Activated CD8-positive, alpha-beta memory T cell treated with anti-CD3 and anti-CD28 coated beads, Interleukin-2, amount 50 U/mL, for 48 hours (primary cell): ENCODE measurements around the gene IPO8.
"Not testable (repeated sequence)": the region's sequence is repeated elsewhere in the genome, so short reads cannot be mapped to it uniquely, and the experiment has no call there.

Experiments used
- DNase-seq: peaks from one replicate; pipeline ENCODE4 v3.0.0-alpha.2; 2020

Gene IPO8

DNA sequence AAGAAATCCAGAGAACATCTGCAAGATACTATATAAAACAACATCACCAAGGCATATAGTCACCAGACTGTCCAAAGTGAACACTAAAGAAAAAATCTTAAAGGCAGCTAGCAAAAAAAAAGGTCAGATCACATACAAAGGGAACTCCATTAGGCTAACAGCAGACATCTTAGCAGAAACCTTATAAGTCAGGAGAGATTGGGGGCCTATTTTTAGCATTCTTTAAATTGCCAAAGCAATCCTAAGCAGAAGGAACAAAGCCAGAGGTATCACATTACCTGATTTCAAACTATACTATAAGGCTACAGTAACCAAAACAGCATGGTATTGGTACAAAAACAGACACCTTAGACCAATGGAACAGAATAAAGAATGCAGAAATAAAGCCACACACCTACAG is 92.5 kb downstream of the IPO8 start:
- DNase-seq = no peak

DNA sequence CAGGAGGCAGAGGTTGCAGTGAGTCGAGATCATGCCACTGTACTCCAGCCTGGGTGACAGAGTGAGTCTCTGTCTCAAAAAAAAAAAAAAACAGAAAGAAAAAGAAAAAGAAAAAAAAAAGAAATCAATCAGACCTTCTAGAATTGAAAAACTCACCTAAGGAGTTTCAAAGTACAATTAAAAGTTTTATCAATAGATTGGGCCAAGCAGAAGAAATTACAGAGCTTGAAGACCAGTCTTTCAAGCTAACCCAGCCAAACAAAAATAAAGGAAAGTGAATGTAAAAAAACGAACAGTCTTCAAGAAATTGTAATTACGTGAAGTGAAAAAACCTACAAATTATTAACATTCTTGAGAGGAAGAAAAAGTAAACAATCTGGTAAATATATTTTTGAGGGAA is 93.0 kb downstream of the IPO8 start:
- DNase-seq = no peak

- no peak for DNase-seq
These were observed 96.1 kb downstream of the IPO8 start for GRCh38 chr12:30599608-30600007.

DNA sequence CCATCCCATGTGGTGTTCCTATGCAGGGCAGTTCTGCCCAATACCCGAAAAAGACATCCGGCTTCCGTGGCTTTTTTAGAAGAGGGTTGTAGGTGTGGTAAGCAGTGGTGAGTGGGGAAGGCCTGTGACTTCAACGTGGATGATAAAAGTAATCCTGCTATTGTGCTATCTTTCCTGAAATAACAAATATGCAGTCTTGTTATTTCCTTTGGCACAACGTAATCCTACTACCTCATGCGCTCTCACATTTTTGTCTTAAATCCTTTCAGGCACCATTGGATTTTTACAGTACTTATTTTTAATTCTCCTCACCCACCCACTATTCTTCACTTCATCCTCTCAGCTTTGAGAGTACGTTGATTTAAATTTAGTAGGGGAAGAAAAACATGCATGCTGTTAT is 96.8 kb downstream of the IPO8 start:
- DNase-seq = no peak

GRCh38 chr12:30595742-30596141 is 99.9 kb downstream of the IPO8 start:
- no peak for DNase-seq

GRCh38 chr12:30594509-30594908 is 101.2 kb downstream of the IPO8 start:
- DNase-seq = no peak

GRCh38 chr12:30588572-30588971 is 107.1 kb downstream of the IPO8 start:
- not testable (repeated sequence) for DNase-seq

DNA sequence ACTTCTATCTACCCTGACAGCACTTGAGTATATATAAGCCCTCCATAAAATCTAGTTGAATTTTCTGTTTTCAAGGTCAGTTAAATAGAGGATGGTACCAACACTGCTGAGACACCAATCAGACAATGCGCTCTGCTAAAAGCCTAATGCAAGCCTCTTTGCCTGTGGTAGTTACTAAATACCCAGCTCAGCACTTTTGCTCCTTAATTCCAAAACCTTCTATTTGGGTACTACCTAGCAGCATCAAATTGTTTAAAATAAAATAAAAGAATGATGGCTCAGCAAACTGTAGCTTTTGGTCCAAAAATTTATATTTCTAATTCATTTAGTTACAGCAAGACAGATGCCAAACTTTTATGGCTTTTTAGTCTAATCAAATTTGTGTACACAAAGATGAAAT is 107.9 kb downstream of the IPO8 start:
- DNase-seq = no peak

DNA sequence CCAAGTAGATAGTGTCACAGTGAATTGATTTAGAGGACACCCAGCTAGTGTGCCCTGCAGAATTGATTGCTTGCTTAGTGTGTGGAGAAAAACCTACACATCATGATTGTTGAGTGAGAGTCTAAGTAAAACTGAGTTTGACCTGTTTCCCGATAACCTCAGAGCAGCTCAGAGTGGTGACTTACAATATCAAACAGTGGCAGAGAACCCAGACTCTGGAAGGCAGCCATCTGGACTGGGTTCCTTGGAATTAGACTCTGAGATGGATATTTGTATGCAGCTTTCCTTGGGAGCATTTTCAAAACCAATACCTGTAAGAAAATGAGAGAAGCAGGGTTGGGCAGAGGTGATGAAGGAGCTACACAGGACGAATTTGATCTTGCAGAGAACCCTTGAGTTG is 109.8 kb downstream of the IPO8 start:
- no peak for DNase-seq

- DNase-seq = no peak
These were observed 112.7 kb downstream of the IPO8 start for GRCh38 chr12:30582943-30583342.

GRCh38 chr12:30580344-30580743 is 115.3 kb downstream of the IPO8 start:
- no peak for DNase-seq
